NCI-H128 (cell line): ENCODE data around the gene CYFIP1.

Experiments used
- DNase-seq: peaks from one replicate; lab custom pipeline; 2025; ENCODE audit not compliant: unreplicated experiment; lab: John Stamatoyannopoulos, UW

Gene CYFIP1

DNA sequence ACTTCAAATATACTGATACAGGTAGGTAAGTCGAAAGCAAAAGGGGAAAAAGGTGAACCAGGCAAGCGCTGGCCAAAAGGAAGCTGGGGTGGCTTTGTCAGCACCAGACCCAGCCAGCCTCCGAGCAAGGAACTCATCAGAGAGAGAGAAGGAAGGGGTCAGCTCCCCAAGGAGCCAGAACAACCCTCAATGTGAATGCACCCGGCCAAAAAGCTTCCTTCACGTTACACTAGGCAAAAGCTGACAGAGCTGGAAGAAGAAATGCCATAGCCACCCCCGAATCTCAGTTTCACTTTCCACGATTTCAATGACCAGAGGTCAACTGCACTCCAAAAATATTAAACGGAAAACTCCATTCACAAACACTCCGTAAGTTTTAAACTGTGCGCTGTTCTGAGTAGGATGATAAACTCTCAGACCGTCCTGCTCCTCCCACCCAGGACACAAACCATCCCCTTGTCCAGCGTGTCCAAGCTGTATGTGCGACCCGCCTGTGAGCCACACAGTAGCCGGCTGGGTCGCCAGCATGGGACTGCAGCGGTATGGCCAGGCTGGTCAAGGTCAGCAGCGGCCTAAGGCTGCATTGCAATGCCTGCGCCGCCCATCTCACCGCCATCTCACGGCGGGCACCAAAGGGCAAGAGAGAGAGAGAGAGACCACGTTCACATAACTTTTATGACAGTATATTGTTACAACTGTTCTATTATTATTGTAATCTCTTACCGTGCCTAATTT, 29.7 kb downstream of the CYFIP1 start:
- DNase-seq: no peak

DNA sequence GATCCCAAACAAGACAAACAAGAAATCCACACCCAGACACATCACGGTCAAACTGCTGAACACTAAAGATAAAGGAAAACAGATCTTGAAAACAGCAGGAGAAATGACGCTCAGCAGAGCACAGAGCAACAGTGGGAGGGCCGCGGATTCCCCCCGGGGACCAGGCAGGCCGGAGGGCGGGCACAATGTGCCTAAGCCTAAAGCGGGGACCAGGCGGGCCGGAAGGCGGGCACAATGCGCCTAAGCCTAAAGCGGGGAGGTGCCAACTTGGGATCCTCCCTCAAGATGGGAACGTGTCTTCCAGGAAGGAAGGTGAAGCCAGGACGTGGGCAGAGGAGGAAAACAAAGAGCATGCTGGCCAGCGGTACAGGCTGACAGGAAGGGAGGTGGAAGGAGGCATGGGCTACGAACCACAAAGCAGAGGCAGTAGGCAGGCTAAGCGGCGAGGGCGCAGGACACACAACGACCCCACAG, 31.1 kb downstream of the CYFIP1 start:
- no peak for DNase-seq

DNA sequence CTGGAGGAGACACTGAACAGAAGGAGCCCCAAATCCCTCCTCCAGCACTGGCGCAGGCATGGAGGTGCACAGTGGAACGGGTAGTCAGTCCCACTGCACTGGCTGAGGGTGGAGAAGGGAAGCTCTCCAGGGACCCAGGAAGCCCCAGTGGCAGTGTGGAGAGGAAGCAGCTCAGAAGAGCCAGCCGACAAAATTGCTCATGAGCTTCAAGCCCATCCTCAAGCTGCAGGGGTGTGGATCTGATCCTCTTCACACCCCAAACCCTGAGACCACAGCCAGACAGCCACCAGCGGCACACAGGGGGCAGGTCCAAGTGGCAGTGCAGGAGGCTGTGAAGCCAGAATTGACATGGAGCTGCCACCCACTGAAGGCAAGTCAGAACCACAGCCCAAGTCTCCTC, 32.1 kb downstream of the CYFIP1 start:
- no peak for DNase-seq

DNA sequence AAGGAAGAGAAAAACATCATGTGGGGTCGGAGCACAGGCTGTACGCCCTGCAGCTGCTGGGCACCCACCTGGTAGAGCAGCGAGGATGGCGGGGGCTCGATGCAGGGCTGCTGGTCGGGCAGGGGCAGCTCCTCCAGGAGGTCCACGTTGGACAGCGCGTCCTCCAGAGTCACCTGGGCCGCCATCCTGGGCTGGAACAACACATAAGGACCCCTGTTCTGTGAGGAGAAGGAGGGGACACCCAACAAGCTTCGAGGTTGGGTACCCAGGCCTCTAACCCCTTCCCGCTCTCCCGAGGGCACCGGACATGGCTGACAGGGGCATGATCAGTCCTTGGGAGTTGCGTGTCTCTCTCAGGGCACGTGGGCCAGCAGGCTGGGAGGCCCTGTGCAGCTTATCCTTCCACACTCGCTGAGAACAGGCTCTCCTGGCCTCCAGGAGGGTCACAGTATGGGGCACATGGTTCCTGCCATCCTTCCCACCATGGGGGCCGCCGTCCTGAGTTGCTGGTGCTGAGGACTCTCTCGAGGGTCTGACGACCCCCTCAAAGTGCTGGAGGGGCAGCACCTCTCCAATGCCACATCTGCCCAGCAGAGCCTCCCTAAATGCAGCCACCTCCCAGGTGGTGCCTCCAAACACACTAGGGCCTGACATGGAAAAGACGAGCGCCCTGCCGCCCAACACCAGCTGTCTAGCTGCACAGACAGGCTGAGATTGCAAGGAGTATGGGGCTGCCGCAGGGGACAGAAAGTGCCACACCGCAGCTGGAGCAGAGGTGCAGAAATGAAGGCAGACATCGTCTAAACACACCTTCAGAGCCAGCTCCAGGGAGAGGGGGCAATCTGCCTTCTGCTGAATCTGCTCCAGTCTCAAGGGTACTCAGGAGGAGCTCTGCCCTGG, 32.8 kb downstream of the CYFIP1 start:
- DNase-seq: no peak

- no peak for DNase-seq
These were observed 35.1 kb downstream of the CYFIP1 start for GRCh38 chr15:22945071-22945470.

DNA sequence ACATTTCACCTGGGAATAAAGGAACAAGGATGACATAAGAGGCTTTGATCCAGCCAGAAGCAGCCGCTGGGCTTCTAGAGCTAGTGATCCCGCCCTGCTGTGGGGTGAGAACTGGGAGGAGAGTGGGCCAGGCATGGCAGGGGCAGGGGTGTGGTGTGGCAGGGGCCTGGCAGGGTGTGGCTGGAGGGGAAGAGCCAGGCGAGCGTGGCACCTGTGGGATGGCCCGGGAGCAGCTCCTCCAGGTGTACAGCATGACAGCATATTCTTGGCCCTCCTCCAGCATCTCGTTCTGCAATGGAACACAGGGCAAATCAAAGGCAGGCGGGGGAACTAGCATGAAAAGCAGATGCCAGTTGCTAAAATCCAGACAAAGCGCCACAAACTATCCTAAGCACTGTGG, 35.5 kb downstream of the CYFIP1 start:
- no peak for DNase-seq

GRCh38 chr15:22942877-22943276, 37.3 kb downstream of the CYFIP1 start:
- DNase-seq: no peak

GRCh38 chr15:22942306-22942855, 37.8 kb downstream of the CYFIP1 start:
- no peak for DNase-seq

DNA sequence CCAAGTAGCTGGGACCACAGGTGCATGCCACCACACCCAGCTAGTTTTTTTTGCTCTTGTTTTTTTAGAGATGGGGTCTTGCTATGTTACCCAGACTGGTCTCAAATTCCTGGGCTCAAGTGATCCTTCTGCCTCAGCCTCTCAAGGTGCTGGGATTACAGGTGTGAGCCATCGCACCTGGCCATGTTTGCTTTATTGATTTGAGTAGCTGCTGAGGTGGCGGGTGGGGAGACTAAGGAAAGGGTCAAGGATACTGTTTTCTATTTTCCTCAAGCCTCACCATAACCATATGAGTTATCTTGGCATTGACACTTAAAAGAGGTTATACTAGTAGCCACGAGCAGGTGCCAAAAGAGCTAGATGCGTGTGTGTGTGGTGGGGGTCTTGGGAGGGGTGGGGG, 39.0 kb downstream of the CYFIP1 start:
- DNase-seq: no peak

GRCh38 chr15:22939652-22940061, 40.5 kb downstream of the CYFIP1 start:
- no peak for DNase-seq

GRCh38 chr15:22939051-22939450, 41.1 kb downstream of the CYFIP1 start:
- DNase-seq: no peak

- no peak for DNase-seq
These were observed 43.3 kb downstream of the CYFIP1 start for GRCh38 chr15:22936577-22937472.

DNA sequence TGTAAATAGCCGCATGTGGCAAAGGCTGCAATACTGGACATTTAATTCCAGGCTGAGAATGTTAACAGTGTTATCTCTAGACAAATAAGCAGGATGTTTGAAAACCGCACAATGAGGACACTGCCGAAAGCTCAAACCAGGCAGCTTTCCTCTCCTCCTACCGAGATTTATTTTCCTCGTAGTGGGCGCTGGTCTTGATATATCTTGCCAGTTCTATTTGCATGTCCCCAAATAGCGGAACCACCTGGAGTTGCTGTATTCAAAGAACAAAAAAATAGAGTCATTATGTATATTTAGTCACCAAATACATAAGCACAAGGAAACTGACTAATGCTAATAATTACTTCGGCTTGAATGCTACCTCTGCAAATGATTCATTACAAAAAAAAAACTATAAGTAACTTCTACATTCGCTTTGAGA, 46.5 kb downstream of the CYFIP1 start:
- no peak for DNase-seq

GRCh38 chr15:22931784-22932536, 48.2 kb downstream of the CYFIP1 start:
- no peak for DNase-seq

- no peak for DNase-seq
These were observed 49.2 kb downstream of the CYFIP1 start for GRCh38 chr15:22930782-22931484.

DNA sequence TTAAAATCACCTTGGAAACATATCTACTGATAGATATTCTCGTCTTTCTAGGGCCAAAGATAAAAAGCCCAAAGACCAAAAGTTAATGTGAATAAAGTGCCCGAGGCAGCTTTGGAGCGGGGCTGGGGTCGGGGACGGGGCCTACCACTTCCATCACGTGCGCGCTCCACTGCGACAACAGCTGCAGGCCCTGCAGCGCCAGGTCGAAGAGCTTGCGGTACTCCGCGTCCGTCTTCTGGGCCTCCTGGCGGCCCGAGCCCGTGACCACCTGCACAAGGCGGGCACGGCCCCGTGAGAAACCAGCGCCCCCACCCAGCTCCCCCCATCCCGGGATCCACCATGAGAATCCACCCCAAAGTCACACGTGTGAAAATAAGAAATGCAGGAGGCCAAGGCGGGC, 52.4 kb downstream of the CYFIP1 start:
- no peak for DNase-seq

- no peak for DNase-seq
These were observed 54.3 kb downstream of the CYFIP1 start for GRCh38 chr15:22925875-22926274.

DNA sequence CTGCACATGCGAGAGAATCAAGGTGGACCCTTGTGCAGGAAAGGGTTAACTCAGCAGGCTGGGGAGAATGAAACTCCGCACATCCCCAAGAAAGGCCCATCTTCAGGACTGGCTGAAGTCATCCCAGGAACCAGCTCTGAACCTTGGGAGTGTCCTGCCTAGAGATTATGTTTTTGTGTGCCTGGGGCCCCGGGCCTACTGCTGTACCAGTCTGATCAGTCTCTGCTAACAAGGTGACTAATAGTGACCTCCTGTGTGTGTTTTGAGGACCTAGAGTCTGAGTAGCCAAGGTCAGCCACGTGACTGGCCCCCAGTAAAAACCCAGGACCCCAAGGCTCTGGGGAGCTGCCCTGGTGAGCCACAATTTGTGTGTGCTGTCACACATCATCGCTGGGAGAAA, 58.2 kb downstream of the CYFIP1 start:
- no peak for DNase-seq

- no peak for DNase-seq
These were observed 61.0 kb downstream of the CYFIP1 start for GRCh38 chr15:22919171-22919570.
